Osteoblast (primary cell): ENCODE data around the gene CDK10. TPM values are rescaled to one million over a fixed set of nuclear protein-coding genes. Genes with fewer than 3 reads are reported as not detected.
A peak's percentile ranks its signal among the peaks of the same experiment; 100 is the strongest.

Source experiments
- DNase-seq: peaks from one replicate; pipeline ENCODE4 v3.0.0; 2011; ENCODE audit warnings: low spot score, mixed read lengths; ENCODE audit not compliant: insufficient read length; ENCODE audit errors: missing footprints
- H2AFZ ChIP-seq: 2 replicates; pipeline ENCODE4 v1.6.0; 2011; ENCODE audit warnings: mild to moderate bottlenecking, low read length
- H3K27ac ChIP-seq: 2 replicates; pipeline ENCODE4 v1.5.1; 2011; ENCODE audit warnings: mild to moderate bottlenecking, low read depth, low read length, moderate library complexity
- H3K27me3 ChIP-seq: 2 replicates; pipeline ENCODE4 v1.6.0; 2012; ENCODE audit warnings: mild to moderate bottlenecking, control low read depth, inconsistent platforms, low read length, moderate library complexity; ENCODE audit not compliant: insufficient read depth
- H3K36me3 ChIP-seq: 2 replicates; pipeline ENCODE4 v1.5.1; 2011; ENCODE audit warnings: mild to moderate bottlenecking, low read length, control low read depth, moderate library complexity; ENCODE audit not compliant: insufficient read depth
- H3K4me1 ChIP-seq: 2 replicates; pipeline ENCODE4 v1.5.1; 2011; ENCODE audit warnings: mild to moderate bottlenecking, low read length, control low read depth, moderate library complexity; ENCODE audit not compliant: insufficient read depth
- H3K4me2 ChIP-seq: 2 replicates; pipeline ENCODE4 v1.6.0; 2011; ENCODE audit warnings: mild to moderate bottlenecking, low read length; ENCODE audit not compliant: insufficient read depth
- H3K4me3 ChIP-seq: fragments of 200-600 bp; sonication (generic); 3 replicates; pipeline ENCODE4 v1.5.1; 2012; ENCODE audit warnings: mild to moderate bottlenecking, low read length, inconsistent platforms; ENCODE audit not compliant: insufficient read depth
- H3K79me2 ChIP-seq: 2 replicates; pipeline ENCODE4 v1.6.0; 2012; ENCODE audit warnings: mild to moderate bottlenecking, low read length, control low read depth, inconsistent platforms; ENCODE audit not compliant: insufficient read depth
- H3K9me3 ChIP-seq: 2 replicates; pipeline ENCODE4 v1.5.1; 2011; ENCODE audit warnings: low read depth, low read length, control low read depth
- H4K20me1 ChIP-seq: 2 replicates; pipeline ENCODE4 v1.6.0; 2012; ENCODE audit warnings: mild to moderate bottlenecking, low read length, control low read depth; ENCODE audit not compliant: insufficient read depth
- total RNA-seq: library from RNA; depleted of rRNA; stranded (reverse); fragments of >200 nt; gene quantifications from 2 replicates; pipeline ENCODE4 v1.2.3, GENCODE V29; 2012
- TF ChIP-seq, protein P1 (sequence below): IDR thresholded peaks from 2 replicates; pipeline ENCODE4 v1.5.1; 2011; ENCODE audit warnings: mild to moderate bottlenecking, low read depth, low read length, moderate library complexity; ENCODE audit errors: extremely low read depth

The CDK10 gene
- total RNA-seq, 1 donor: 37.6 TPM

DNA sequence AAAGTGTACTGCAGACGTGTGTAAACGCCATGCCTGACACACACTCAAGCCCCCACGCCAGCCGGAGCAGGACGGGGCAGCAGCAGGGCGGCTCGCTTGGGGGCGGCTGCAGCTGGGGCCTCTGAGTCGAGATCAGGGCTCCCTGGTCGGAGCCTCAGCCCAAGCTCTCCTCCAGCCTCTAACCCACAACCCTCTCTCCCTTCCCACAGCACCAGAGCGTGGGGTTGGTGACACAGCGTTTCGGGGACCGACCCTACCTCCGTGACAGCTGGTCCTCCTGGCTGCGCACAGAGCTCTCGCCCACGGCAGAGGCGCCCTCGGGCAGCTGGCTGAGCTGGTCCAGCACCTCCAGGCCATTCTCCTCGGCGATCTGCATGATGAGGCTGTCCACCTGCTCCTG is 40.2 kb upstream of the CDK10 start:
- Histone ChIP-seq H3K27ac (no peak overlapping the region), H3K27me3 (no peaks in the 10 kb centered on the region), H3K4me1 (no peaks in the 10 kb centered on the region), H3K36me3 (peaks cover 25% of the 10 kb centered on the region), H3K4me2 (no peak overlapping the region), H3K9me3 (no peaks in the 10 kb centered on the region), H3K4me3 (no peak overlapping the region), H4K20me1 (peaks cover 12% of the 10 kb centered on the region), H2AFZ (no peak overlapping the region), H3K79me2 (peaks cover 11% of the 10 kb centered on the region)
- TF ChIP-seq, protein P1, sequence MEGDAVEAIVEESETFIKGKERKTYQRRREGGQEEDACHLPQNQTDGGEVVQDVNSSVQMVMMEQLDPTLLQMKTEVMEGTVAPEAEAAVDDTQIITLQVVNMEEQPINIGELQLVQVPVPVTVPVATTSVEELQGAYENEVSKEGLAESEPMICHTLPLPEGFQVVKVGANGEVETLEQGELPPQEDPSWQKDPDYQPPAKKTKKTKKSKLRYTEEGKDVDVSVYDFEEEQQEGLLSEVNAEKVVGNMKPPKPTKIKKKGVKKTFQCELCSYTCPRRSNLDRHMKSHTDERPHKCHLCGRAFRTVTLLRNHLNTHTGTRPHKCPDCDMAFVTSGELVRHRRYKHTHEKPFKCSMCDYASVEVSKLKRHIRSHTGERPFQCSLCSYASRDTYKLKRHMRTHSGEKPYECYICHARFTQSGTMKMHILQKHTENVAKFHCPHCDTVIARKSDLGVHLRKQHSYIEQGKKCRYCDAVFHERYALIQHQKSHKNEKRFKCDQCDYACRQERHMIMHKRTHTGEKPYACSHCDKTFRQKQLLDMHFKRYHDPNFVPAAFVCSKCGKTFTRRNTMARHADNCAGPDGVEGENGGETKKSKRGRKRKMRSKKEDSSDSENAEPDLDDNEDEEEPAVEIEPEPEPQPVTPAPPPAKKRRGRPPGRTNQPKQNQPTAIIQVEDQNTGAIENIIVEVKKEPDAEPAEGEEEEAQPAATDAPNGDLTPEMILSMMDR: no peak
- DNase-seq: peak; percentile 62

DNA sequence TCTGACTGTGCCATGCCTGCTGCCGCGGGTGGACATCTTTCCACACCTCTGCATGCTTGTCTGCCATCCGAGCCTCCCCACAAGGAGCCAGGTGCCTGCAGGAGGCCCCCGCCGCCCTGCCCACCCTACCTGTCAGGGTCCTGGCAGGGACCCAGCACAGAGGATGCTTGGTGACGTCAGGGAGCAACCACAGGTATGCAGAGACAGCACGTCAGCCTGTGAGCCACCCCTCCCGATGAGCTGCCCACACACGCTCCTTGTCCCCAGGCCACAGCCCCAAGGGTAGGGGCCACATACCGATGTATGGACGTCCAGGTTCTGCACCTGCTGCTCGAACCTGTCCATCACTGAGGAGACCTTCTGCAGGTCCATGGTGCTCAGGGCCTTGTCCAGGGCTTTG is 39.6 kb upstream of the CDK10 start:
- H3K79me2 ChIP-seq: peaks cover 17% of the 10 kb centered on the region
- H3K27me3 ChIP-seq: no peaks in the 10 kb centered on the region
- no peaks in the 10 kb centered on the region for H3K4me1 ChIP-seq
- no peak overlapping the region for H3K27ac ChIP-seq
- no peak overlapping the region for H3K4me3 ChIP-seq
- H3K36me3 ChIP-seq: peaks cover 31% of the 10 kb centered on the region
- peaks cover 18% of the 10 kb centered on the region for H4K20me1 ChIP-seq
- TF ChIP-seq, protein P1: no peak
- DNase-seq: peak; percentile 73
- no peak overlapping the region for H2AFZ ChIP-seq
- no peak overlapping the region for H3K4me2 ChIP-seq
- no peaks in the 10 kb centered on the region for H3K9me3 ChIP-seq

DNA sequence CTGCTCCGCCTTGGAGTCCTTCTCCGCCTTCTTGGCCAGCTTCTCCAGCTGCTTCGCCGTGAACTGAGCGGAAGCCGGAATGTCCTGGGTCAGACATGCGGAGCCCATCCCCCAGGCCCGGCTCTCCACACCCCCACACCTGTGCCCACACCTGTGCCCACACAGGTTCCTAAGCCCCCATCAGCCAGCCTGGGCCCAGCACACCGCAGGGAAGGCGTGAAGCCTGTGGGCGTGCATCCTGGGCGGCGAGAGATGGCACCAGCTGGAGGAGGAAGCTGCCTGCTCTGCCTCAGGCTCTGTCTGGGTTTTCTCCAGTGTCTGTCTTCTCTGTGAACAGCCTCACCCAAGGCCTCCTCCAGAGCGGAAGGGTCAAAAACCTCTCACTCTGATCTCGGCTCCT is 34.9 kb upstream of the CDK10 start:
- DNase-seq: no peak
- H3K9me3 ChIP-seq: no peaks in the 10 kb centered on the region
- no peak overlapping the region for H3K4me3 ChIP-seq
- peaks cover 45% of the 10 kb centered on the region for H3K79me2 ChIP-seq
- peaks cover 3% of the 10 kb centered on the region for H3K4me1 ChIP-seq
- peaks cover 34% of the 10 kb centered on the region for H4K20me1 ChIP-seq
- no peaks in the 10 kb centered on the region for H3K27me3 ChIP-seq
- H3K4me2 ChIP-seq: no peak overlapping the region
- TF ChIP-seq, protein P1: no peak
- peaks cover 23% of the 10 kb centered on the region for H3K36me3 ChIP-seq
- H3K27ac ChIP-seq: no peak overlapping the region
- H2AFZ ChIP-seq: no peak overlapping the region

DNA sequence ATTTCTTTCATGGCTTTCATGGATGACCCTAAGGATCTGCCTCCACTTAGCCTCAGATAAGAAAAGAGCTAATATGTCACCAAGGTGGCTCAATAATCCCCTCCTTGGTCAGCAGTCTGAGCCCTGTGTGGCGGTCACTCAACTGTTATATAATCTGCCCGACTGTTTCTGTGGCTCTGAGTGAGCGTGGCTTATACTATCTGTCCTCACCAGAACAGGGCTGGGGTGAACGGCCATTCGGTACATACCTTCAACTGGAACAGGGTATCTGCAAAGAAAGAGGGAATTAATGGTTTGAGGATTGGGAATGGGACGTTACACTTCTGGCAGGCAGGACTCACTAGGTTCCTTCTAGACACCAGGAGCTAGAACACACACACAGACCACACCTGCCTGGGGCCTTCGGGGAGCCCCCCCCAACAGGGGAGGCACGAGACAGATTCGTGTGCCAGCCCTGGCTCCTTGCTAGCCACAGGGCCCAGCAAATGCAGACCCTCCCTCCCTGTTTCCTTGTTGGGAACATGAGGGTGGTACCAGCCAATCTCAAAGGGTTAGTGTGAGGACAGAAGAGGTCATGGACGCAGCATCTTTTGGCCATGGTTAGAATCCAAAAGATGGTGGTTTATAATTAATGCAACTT is 32.7 kb upstream of the CDK10 start:
- Histone ChIP-seq H3K4me2 (no peak overlapping the region), H3K27ac (no peak overlapping the region), H2AFZ (no peak overlapping the region), H4K20me1 (peaks cover 30% of the 10 kb centered on the region), H3K4me3 (no peak overlapping the region), H3K79me2 (peaks cover 59% of the 10 kb centered on the region), H3K9me3 (no peaks in the 10 kb centered on the region), H3K27me3 (no peaks in the 10 kb centered on the region), H3K4me1 (peaks cover 13% of the 10 kb centered on the region), H3K36me3 (peaks cover 17% of the 10 kb centered on the region)
- DNase-seq: peak; percentile 51
- TF ChIP-seq, protein P1: no peak
